OCI-LY1 (cell line): ENCODE measurements around the gene ITK.

Experiments
- CTCF ChIP-seq: fragments of 200-600 bp; sonication (generic), shearing (Covaris generic); IDR thresholded peaks from 2 replicates; pipeline ENCODE4 v1.5.1; 2017; ENCODE audit warnings: mild to moderate bottlenecking, antibody characterized with exemption, low read length, moderate library complexity, mixed read lengths
- EZH2 ChIP-seq: fragments of 200-600 bp; sonication (generic), shearing (Covaris generic); IDR thresholded peaks from 2 replicates; pipeline ENCODE4 v1.8.0; 2017; ENCODE audit warnings: borderline replicate concordance, mixed run types, mild to moderate bottlenecking, antibody characterized with exemption, low read length, moderate library complexity, mixed read lengths

GRCh38 chr5:157182143-157182757 is 1.6 kb downstream of the ITK start:
- TF ChIP-seq CTCF (no peak), EZH2 (no peak)
